Ascending aorta (tissue), 2 donors: ENCODE data around the gene TXK. TPM values are rescaled to one million over a fixed set of nuclear protein-coding genes. Genes with fewer than 3 reads are reported as not detected.

Experiments used
- DNase-seq, 2 donors: peaks; one replicate each; pipeline ENCODE4 v3.0.0-alpha.2; 2019; ENCODE audit warnings: low spot score in 2 of 2
- H3K27ac ChIP-seq, 2 donors: fragments of 200-600 bp; sonication (generic); one replicate each; pipeline ENCODE4 v1.5.1; 2016 to 2017; ENCODE audit warnings: mild to moderate bottlenecking in 1 of 2
- H3K27me3 ChIP-seq: fragments of 200-600 bp; sonication (generic); one replicate; pipeline ENCODE4 v1.5.1; 2017
- H3K36me3 ChIP-seq, 2 donors: fragments of 200-600 bp; sonication (generic); one replicate each; pipeline ENCODE4 v1.5.1; 2016
- H3K4me1 ChIP-seq, 2 donors: fragments of 200-600 bp; sonication (generic); one replicate each; pipeline ENCODE4 v1.5.1; 2016 to 2017; ENCODE audit warnings: mild to moderate bottlenecking in 1 of 2
- H3K4me3 ChIP-seq, 2 donors: fragments of 200-600 bp; sonication (generic); one replicate each; pipeline ENCODE4 v1.5.1; 2016 to 2017; ENCODE audit warnings: mild to moderate bottlenecking in 1 of 2
- H3K9me3 ChIP-seq, 2 donors: fragments of 200-600 bp; sonication (generic); one replicate each; pipeline ENCODE4 v1.5.1; 2016
- CTCF ChIP-seq, 3 experiments: fragments of 200-600 bp in 2 of 3; fragments of 450-650 bp in 1 of 3; sonication (generic) in 2 of 3; IDR thresholded peaks; one replicate each; pipeline ENCODE4 v1.5.1; 2016 to 2019; ENCODE audit warnings: antibody characterized with exemption in 3 of 3, mild to moderate bottlenecking in 1 of 3, moderate library complexity in 1 of 3
- intact Hi-C: fragments of 100-400 bp; cut with DNase I; formaldehyde crosslinking; loops from one replicate; pipeline ENCODE4 v1.15.1; 2023
- total RNA-seq: library from RNA; depleted of rRNA; stranded (reverse); fragments of >200 nt; gene quantifications from one replicate; pipeline ENCODE4 v1.1.0, GENCODE V29; 2016

The TXK gene
- total RNA-seq, 1 donor from 2014 or later = not detected

GRCh38 chr4:48162162-48162561 lies 28.1 kb upstream of the TXK start:
- Histone ChIP-seq H3K4me1 (no peaks in the 10 kb centered on the region), H3K9me3 (no peaks in the 10 kb centered on the region), H3K4me3 (no peak overlapping the region), H3K36me3 (peaks cover 0 to 3% of the 10 kb centered on the region in 2 donors), H3K27me3 (no peaks in the 10 kb centered on the region), H3K27ac (no peak overlapping the region)
- TF ChIP-seq CTCF (IDR thresholded peaks at IDR 0.05) = no peak
- intact Hi-C loops = no loop called here
- DNase-seq = no peak

- H3K27ac ChIP-seq = no peak overlapping the region
- H3K36me3 ChIP-seq = peaks cover 0 to 19% of the 10 kb centered on the region in 2 donors
- H3K4me1 ChIP-seq = no peaks in the 10 kb centered on the region
- intact Hi-C loops = no loop called here
- TF ChIP-seq CTCF (IDR thresholded peaks at IDR 0.05) = no peak
- H3K9me3 ChIP-seq = peaks cover 7 to 14% of the 10 kb centered on the region in 2 donors
- H3K27me3 ChIP-seq = no peaks in the 10 kb centered on the region
- H3K4me3 ChIP-seq = no peak overlapping the region
- no peak for DNase-seq
Observed at GRCh38 chr4:48157271-48157670, 23.2 kb upstream of the TXK start.

- TF ChIP-seq CTCF (IDR thresholded peaks at IDR 0.05) = no peak
- Histone ChIP-seq H3K4me1 (no peaks in the 10 kb centered on the region), H3K27me3 (no peaks in the 10 kb centered on the region), H3K9me3 (peaks cover 7 to 14% of the 10 kb centered on the region in 2 donors), H3K36me3 (peaks cover 0 to 19% of the 10 kb centered on the region in 2 donors), H3K4me3 (no peak overlapping the region), H3K27ac (no peak overlapping the region)
- intact Hi-C loops = no loop called here
- no peak for DNase-seq
Observed at GRCh38 chr4:48156423-48156822, 22.4 kb upstream of the TXK start.

GRCh38 chr4:48153791-48154550 lies 19.9 kb upstream of the TXK start:
- no peak overlapping the region for H3K4me3 ChIP-seq
- DNase-seq = no peak
- H3K36me3 ChIP-seq = peaks cover 0 to 19% of the 10 kb centered on the region in 2 donors
- intact Hi-C loops = no loop called here
- TF ChIP-seq CTCF (IDR thresholded peaks at IDR 0.05) = no peak
- peaks cover 7 to 14% of the 10 kb centered on the region in 2 donors for H3K9me3 ChIP-seq
- no peaks in the 10 kb centered on the region for H3K4me1 ChIP-seq
- H3K27me3 ChIP-seq = no peaks in the 10 kb centered on the region
- H3K27ac ChIP-seq = no peak overlapping the region

- DNase-seq = no peak
- peaks cover 7 to 14% of the 10 kb centered on the region in 2 donors for H3K9me3 ChIP-seq
- intact Hi-C loops = no loop called here
- H3K4me3 ChIP-seq = no peak overlapping the region
- no peak overlapping the region for H3K27ac ChIP-seq
- H3K27me3 ChIP-seq = no peaks in the 10 kb centered on the region
- peaks cover 0 to 19% of the 10 kb centered on the region in 2 donors for H3K36me3 ChIP-seq
- no peak for TF ChIP-seq CTCF (IDR thresholded peaks at IDR 0.05)
- H3K4me1 ChIP-seq = no peaks in the 10 kb centered on the region
Observed at GRCh38 chr4:48152259-48152658, 18.2 kb upstream of the TXK start.
